Measurements from ENCODE around the gene ARHGAP18.

DNA sequence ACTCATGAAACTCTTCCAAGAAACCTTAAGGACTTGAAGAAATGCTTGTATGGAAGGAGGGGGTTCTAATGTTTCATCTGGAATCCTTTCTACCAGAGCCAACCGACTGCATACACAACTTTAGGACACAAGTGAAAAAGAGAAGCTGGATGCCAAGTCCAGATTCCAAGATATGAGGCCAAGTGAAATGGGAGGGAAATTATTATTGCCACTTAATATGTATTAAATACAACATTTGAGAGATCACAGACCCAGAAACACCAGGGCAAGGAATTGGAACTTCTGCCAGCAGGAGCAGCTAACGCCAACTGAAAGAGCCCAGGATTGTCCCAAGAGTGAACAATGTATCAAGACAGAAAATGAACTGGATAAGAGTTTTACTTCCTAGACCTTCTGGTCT lies 144.2 kb downstream of the ARHGAP18 start:
- TF ChIP-seq CTCF (IDR thresholded peaks at IDR 0.05) (no peak), POLR2A (IDR thresholded peaks at IDR 0.05) (no peak), EP300 (IDR thresholded peaks at IDR 0.05) (no peak)
